SK-N-SH treated with all-trans-retinoic acid at 6 μM for 48 hours (cell line): ENCODE measurements around the gene AVL9.

ENCODE experiments used
- ATAC-seq: fragments of 200-7000 bp; cut with Tn5 transposase; 3 replicates; pipeline ENCODE4 v1.9.1; 2020; ENCODE audit warnings: mild to moderate bottlenecking, moderate library complexity
- ARNTL ChIP-seq: fragments of 450-650 bp; formaldehyde crosslinking; IDR thresholded peaks from 2 replicates; pipeline ENCODE4 v1.5.0; 2020; ENCODE audit warnings: low read depth, mild to moderate bottlenecking, moderate library complexity, borderline replicate concordance
- CSDC2 ChIP-seq: fragments of 250-450 bp; sonication (Bioruptor Pico); IDR thresholded peaks from 2 replicates; pipeline ENCODE4 v1.5.0; 2020; ENCODE audit warnings: mild to moderate bottlenecking, moderate library complexity
- CSRNP3 ChIP-seq: fragments of 250-450 bp; sonication (Bioruptor Pico); IDR thresholded peaks from 2 replicates; pipeline ENCODE4 v1.5.1; 2021; ENCODE audit warnings: mild to moderate bottlenecking, moderate library complexity
- ESRRG ChIP-seq: fragments of 250-450 bp; sonication (Bioruptor Pico); IDR thresholded peaks from 2 replicates; pipeline ENCODE4 v1.6.1; 2021; ENCODE audit warnings: mild to moderate bottlenecking
- GLIS3 ChIP-seq: fragments of 250-450 bp; sonication (Bioruptor Pico); IDR thresholded peaks from 2 replicates; pipeline ENCODE4 v1.5.0; 2020; ENCODE audit warnings: mild to moderate bottlenecking, moderate library complexity
- OSR1 ChIP-seq: fragments of 250-450 bp; sonication (Bioruptor Pico); IDR thresholded peaks from 2 replicates; pipeline ENCODE4 v1.8.0; 2022; ENCODE audit warnings: moderate library complexity, mild to moderate bottlenecking, inconsistent platforms
- POU6F1 ChIP-seq: fragments of 250-450 bp; sonication (Bioruptor Pico); IDR thresholded peaks from 2 replicates; pipeline ENCODE4 v1.8.0; 2021; ENCODE audit warnings: low read depth, mild to moderate bottlenecking, moderate library complexity, borderline replicate concordance
- PPARA ChIP-seq: fragments of 250-450 bp; sonication (Bioruptor Pico); IDR thresholded peaks from 2 replicates; pipeline ENCODE4 v1.5.0; 2020; ENCODE audit warnings: mild to moderate bottlenecking, borderline replicate concordance
- RARB ChIP-seq: fragments of 250-450 bp; sonication (Bioruptor Pico); IDR thresholded peaks from 2 replicates; pipeline ENCODE4 v1.8.0; 2021; ENCODE audit warnings: mild to moderate bottlenecking, moderate library complexity
- SNAI2 ChIP-seq: fragments of 250-450 bp; sonication (Bioruptor Pico); IDR thresholded peaks from 2 replicates; pipeline ENCODE4 v1.5.0; 2020; ENCODE audit warnings: mild to moderate bottlenecking, moderate library complexity
- TCF4 ChIP-seq: fragments of 250-450 bp; sonication (Bioruptor Pico); IDR thresholded peaks from 2 replicates; pipeline ENCODE4 v1.8.0; 2021; ENCODE audit warnings: mild to moderate bottlenecking, moderate library complexity, borderline replicate concordance
- ZC3H10 ChIP-seq: fragments of 250-450 bp; sonication (Bioruptor Pico); IDR thresholded peaks from 2 replicates; pipeline ENCODE4 v1.5.1; 2021; ENCODE audit warnings: mild to moderate bottlenecking, moderate library complexity
- ZFP3 ChIP-seq: fragments of 250-450 bp; sonication (Bioruptor Pico); IDR thresholded peaks from 2 replicates; pipeline ENCODE4 v1.5.0; 2020; ENCODE audit warnings: mild to moderate bottlenecking, moderate library complexity
- ZFP30 ChIP-seq: fragments of 450-650 bp; formaldehyde crosslinking; IDR thresholded peaks from 2 replicates; pipeline ENCODE4 v1.5.0; 2022; ENCODE audit warnings: mild to moderate bottlenecking, moderate library complexity
- ZNF565 ChIP-seq: fragments of 450-650 bp; formaldehyde crosslinking; conservative IDR thresholded peaks from 2 replicates; pipeline ENCODE4 v1.5.0; 2020; ENCODE audit warnings: low read depth, mild to moderate bottlenecking, moderate library complexity
- ZNF70 ChIP-seq: fragments of 450-650 bp; formaldehyde crosslinking; IDR thresholded peaks from 2 replicates; pipeline ENCODE4 v1.5.0; 2020; ENCODE audit warnings: mild to moderate bottlenecking, moderate library complexity
- TF ChIP-seq, protein P1 (sequence below): fragments of 250-450 bp; sonication (Bioruptor Pico); IDR thresholded peaks from 2 replicates; pipeline ENCODE4 v1.8.0; 2020; ENCODE audit warnings: mild to moderate bottlenecking, moderate library complexity, borderline replicate concordance
- TF ChIP-seq, protein P2 (sequence below): fragments of 250-450 bp; sonication (Bioruptor Pico); IDR thresholded peaks from 2 replicates; pipeline ENCODE4 v1.5.1; 2020; ENCODE audit warnings: low read depth, mild to moderate bottlenecking, moderate library complexity
- TF ChIP-seq, protein P3 (sequence below): fragments of 250-450 bp; sonication (Bioruptor Pico); IDR thresholded peaks from 2 replicates; pipeline ENCODE4 v1.5.0; 2020; ENCODE audit warnings: mild to moderate bottlenecking, moderate library complexity

AVL9 gene

GRCh38 chr7:32489788-32490126 lies 5.5 kb upstream of the AVL9 start:
- TF ChIP-seq, protein P1, sequence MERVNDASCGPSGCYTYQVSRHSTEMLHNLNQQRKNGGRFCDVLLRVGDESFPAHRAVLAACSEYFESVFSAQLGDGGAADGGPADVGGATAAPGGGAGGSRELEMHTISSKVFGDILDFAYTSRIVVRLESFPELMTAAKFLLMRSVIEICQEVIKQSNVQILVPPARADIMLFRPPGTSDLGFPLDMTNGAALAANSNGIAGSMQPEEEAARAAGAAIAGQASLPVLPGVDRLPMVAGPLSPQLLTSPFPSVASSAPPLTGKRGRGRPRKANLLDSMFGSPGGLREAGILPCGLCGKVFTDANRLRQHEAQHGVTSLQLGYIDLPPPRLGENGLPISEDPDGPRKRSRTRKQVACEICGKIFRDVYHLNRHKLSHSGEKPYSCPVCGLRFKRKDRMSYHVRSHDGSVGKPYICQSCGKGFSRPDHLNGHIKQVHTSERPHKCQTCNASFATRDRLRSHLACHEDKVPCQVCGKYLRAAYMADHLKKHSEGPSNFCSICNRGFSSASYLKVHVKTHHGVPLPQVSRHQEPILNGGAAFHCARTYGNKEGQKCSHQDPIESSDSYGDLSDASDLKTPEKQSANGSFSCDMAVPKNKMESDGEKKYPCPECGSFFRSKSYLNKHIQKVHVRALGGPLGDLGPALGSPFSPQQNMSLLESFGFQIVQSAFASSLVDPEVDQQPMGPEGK: no peak
- no peak for TF ChIP-seq PPARA
- TF ChIP-seq ZFP30 (CRISPR knock-in tag): no peak
- TF ChIP-seq ZC3H10 (CRISPR knock-in tag): no peak
- TF ChIP-seq TCF4 (CRISPR knock-in tag): no peak
- TF ChIP-seq, protein P2, sequence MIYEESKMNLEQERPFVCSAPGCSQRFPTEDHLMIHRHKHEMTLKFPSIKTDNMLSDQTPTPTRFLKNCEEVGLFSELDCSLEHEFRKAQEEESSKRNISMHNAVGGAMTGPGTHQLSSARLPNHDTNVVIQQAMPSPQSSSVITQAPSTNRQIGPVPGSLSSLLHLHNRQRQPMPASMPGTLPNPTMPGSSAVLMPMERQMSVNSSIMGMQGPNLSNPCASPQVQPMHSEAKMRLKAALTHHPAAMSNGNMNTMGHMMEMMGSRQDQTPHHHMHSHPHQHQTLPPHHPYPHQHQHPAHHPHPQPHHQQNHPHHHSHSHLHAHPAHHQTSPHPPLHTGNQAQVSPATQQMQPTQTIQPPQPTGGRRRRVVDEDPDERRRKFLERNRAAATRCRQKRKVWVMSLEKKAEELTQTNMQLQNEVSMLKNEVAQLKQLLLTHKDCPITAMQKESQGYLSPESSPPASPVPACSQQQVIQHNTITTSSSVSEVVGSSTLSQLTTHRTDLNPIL (CRISPR knock-in tag): no peak
- TF ChIP-seq OSR1 (CRISPR knock-in tag): no peak
- no peak for TF ChIP-seq CSDC2
- no peak for TF ChIP-seq GLIS3
- no peak for TF ChIP-seq ESRRG (CRISPR knock-in tag)
- no peak for TF ChIP-seq SNAI2
- no peak for TF ChIP-seq POU6F1
- no peak for TF ChIP-seq RARB
- no peak for TF ChIP-seq ZNF565 (CRISPR knock-in tag)
- ATAC-seq: no peak

DNA sequence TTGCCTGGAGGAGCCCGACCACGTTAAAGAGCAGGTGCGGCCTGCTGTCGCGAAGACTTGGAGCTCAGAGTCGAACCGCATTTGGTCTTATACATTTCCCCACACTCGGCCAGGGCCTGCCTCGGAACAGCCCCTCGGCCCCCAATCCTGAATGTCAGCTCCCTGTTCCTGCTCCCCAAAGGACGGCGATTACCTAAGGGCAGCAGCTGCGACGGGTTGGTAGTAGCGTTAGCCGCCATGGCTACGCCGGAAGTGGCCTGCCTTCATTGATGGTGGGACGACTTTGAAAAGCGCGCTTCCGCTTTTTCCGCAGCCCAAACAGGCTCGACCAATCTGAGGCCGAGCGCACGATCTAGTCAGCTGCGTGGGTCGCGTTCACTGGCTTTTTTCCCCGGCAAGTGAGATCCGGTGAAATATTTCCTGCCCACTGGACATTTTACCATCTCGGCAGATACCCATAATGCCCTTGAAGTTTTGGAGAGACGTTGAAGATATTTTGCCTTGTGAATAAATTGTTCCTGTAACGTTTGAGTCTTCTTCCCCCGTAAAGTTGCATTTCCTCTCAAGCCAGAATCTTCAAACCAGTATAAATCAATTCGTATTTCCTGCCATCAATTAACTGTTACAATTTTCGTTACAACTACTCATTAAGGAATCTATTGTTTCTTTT lies 5.0 kb upstream of the AVL9 start, which contains the start of gene LSM5:
Gene LSM5 (minus strand): TSS at position 254 of the 670 bp plus-strand sequence. CDS start 15 bp downstream, at position 239.
- TF ChIP-seq ZFP30 (CRISPR knock-in tag): no peak
- TF ChIP-seq SNAI2: no peak
- TF ChIP-seq ZNF565 (CRISPR knock-in tag): no peak
- TF ChIP-seq, protein P3, sequence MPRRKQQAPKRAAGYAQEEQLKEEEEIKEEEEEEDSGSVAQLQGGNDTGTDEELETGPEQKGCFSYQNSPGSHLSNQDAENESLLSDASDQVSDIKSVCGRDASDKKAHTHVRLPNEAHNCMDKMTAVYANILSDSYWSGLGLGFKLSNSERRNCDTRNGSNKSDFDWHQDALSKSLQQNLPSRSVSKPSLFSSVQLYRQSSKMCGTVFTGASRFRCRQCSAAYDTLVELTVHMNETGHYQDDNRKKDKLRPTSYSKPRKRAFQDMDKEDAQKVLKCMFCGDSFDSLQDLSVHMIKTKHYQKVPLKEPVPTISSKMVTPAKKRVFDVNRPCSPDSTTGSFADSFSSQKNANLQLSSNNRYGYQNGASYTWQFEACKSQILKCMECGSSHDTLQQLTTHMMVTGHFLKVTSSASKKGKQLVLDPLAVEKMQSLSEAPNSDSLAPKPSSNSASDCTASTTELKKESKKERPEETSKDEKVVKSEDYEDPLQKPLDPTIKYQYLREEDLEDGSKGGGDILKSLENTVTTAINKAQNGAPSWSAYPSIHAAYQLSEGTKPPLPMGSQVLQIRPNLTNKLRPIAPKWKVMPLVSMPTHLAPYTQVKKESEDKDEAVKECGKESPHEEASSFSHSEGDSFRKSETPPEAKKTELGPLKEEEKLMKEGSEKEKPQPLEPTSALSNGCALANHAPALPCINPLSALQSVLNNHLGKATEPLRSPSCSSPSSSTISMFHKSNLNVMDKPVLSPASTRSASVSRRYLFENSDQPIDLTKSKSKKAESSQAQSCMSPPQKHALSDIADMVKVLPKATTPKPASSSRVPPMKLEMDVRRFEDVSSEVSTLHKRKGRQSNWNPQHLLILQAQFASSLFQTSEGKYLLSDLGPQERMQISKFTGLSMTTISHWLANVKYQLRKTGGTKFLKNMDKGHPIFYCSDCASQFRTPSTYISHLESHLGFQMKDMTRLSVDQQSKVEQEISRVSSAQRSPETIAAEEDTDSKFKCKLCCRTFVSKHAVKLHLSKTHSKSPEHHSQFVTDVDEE (CRISPR knock-in tag): peak; percentile 82
- peak; percentile 21; the same call in 1 of the 2 replicates for TF ChIP-seq ZFP3 (CRISPR knock-in tag)
- peak; percentile 53; the same call in 1 of the 2 replicates for TF ChIP-seq POU6F1
- peak; percentile 75; the same call in 1 of the 2 replicates for TF ChIP-seq CSRNP3
- TF ChIP-seq ARNTL (CRISPR knock-in tag): no peak
- 0 out of 2 replicates have a peak, but pooled peaks have one; percentile 23 for TF ChIP-seq RARB
- TF ChIP-seq GLIS3: no peak; the same call in 1 of the 2 replicates
- TF ChIP-seq TCF4 (CRISPR knock-in tag): peak; percentile 9; the same call in 1 of the 2 replicates
- no peak for TF ChIP-seq OSR1 (CRISPR knock-in tag)
- TF ChIP-seq, all 23 proteins: peak for 6
- peak; percentile 90 for ATAC-seq

DNA sequence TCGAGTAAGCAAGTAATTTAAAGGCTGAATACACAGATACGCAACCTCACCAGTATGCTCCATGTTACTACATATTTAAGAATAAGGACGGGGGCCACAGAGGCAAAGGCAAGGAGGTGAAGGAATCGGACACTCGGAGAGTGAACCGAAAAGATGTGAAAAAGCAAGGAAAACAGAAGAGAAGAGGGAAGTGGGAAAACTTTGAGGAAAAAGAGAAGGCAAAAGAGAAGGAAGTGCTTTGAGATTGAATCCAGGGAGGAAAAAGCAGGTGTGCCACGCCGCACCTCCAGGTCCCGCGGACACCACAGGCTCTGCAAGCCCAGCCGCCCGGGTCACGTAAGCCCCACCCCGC lies 367 bp upstream of the AVL9 start:
- ATAC-seq: peak; percentile 7
- TF ChIP-seq TCF4 (CRISPR knock-in tag) (no peak), ZC3H10 (CRISPR knock-in tag) (no peak), ZFP30 (CRISPR knock-in tag) (no peak), POU6F1 (no peak), ZNF70 (peak; percentile 84)
